Right lobe of liver (tissue), 6 donors: Measurements from ENCODE around the gene CRIM1. TPM values are rescaled to one million over a fixed set of nuclear protein-coding genes. Genes with fewer than 3 reads are reported as not detected.

Source experiments
- ATAC-seq, 4 donors: fragments of 200-7000 bp; cut with Tn5 transposase; one replicate each; pipeline ENCODE4 v1.9.1; 2020; ENCODE audit warnings: mild to moderate bottlenecking in 4 of 4, moderate library complexity in 4 of 4
- DNase-seq, 3 donors: peaks; one replicate each; pipeline ENCODE4 v3.0.0-alpha.2; 2020
- H3K27ac ChIP-seq, 3 donors: fragments of 200-600 bp; one replicate each; pipeline ENCODE4 v1.8.0; 2022
- H3K27me3 ChIP-seq, 2 donors: fragments of 200-600 bp; one replicate each; pipeline ENCODE4 v1.8.0; 2022
- H3K36me3 ChIP-seq, 4 donors: fragments of 200-600 bp; sonication (generic) in 1 of 4; one replicate each; pipeline versions ENCODE4 v1.5.1 to v1.8.0; 2017 to 2022; ENCODE audit warnings: control low read depth in 1 of 4
- H3K4me1 ChIP-seq, 4 donors: fragments of 200-600 bp; sonication (generic) in 1 of 4; one replicate each; pipeline versions ENCODE4 v1.5.1 to v1.8.0; 2017 to 2022; ENCODE audit warnings: control low read depth in 1 of 4
- H3K4me3 ChIP-seq, 3 donors: fragments of 200-600 bp; one replicate each; pipeline ENCODE4 v1.8.0; 2022
- H3K9me3 ChIP-seq, 4 donors: fragments of 200-600 bp; sonication (generic) in 1 of 4; one replicate each; pipeline versions ENCODE4 v1.5.1 to v1.8.0; 2017 to 2022; ENCODE audit warnings: control low read depth in 1 of 4
- CTCF ChIP-seq, 4 donors: fragments of 200-600 bp in 3 of 4; fragments of 450-650 bp in 1 of 4; IDR thresholded peaks; one replicate each; pipeline versions ENCODE4 v1.5.1 to v1.8.0; 2016 to 2022; ENCODE audit warnings: antibody characterized with exemption in 4 of 4, mild to moderate bottlenecking in 2 of 4
- POLR2A ChIP-seq: fragments of 450-650 bp; IDR thresholded peaks from one replicate; pipeline ENCODE4 v1.6.1; 2017; ENCODE audit warnings: antibody characterized with exemption, mild to moderate bottlenecking
- WGBS: methylation state at CpG from one replicate; pipeline ENCODE4 v1.1.6; 2018; ENCODE audit warnings: low coverage, low lambda C conversion rate; ENCODE audit not compliant: insufficient coverage; ENCODE audit errors: missing lambda C conversion rate; 5-methylcytosine and 5-hydroxymethylcytosine counted together
- intact Hi-C, 2 donors: fragments of 100-400 bp; cut with DNase I; formaldehyde crosslinking; loops; one replicate each; pipeline versions ENCODE4 v1.11.2 to v1.14.1; 2022
- total RNA-seq, 6 experiments: library from RNA; depleted of rRNA in 2 of 6; stranded (reverse); fragments of >200 nt in 2 of 6; fragmentation: NEBNext Ultra II Directional in 3 of 6; extraction: Animal tissue kit (Norgen Biotek cat#: 25700) in 3 of 6; gene quantifications; one replicate each; pipeline versions ENCODE4 v1.1.0 to v1.2.4, GENCODE V29; 2016 to 2023
- donor health status: DM: no; HTN: yes; CAD: no.
- donor health status: DM: no; HTN: no; CAD: no.
- donor health status: DM: no; HTN: no; CAD: no.
- donor health status: DM: no; HTN: yes; CAD: no.
- donor health status: DM: no; HTN: yes; CAD: no.

Gene CRIM1
- total RNA-seq, 6 experiments from 2014 or later: 4.2 to 30.5 (median 16.7) TPM

- TF ChIP-seq POLR2A (no peak), CTCF (IDR thresholded peaks at IDR 0.05) (no peak)
- DNase-seq: no peak
- peaks cover 0 to 12% (median 2%) of the 10 kb centered on the region in 4 donors for H3K4me1 ChIP-seq
- H3K27ac ChIP-seq: no peak overlapping the region
- H3K36me3 ChIP-seq: peaks cover 0 to 21% (median 9%) of the 10 kb centered on the region in 4 donors
- intact Hi-C loops: no loop called here
- ATAC-seq: peak in 1 of 4 donors; percentile 50
- H3K9me3 ChIP-seq: no peaks in the 10 kb centered on the region
- 75% methylated on average over 10 of the region's 10 CpGs for WGBS
- no peak overlapping the region for H3K4me3 ChIP-seq
- no peaks in the 10 kb centered on the region for H3K27me3 ChIP-seq
Measured at GRCh38 chr2:36578343-36579296, 223.0 kb downstream of the CRIM1 start.

- Histone ChIP-seq H3K36me3 (peaks cover 0 to 21% (median 9%) of the 10 kb centered on the region in 4 donors), H3K27ac (no peak overlapping the region), H3K4me3 (no peak overlapping the region), H3K9me3 (no peaks in the 10 kb centered on the region), H3K4me1 (peaks cover 0 to 12% (median 2%) of the 10 kb centered on the region in 4 donors), H3K27me3 (no peaks in the 10 kb centered on the region)
- ATAC-seq: no peak
- intact Hi-C loops: no loop called here
- DNase-seq: no peak
- TF ChIP-seq POLR2A: no peak
- no peak for TF ChIP-seq CTCF (IDR thresholded peaks at IDR 0.05)
Measured at GRCh38 chr2:36579297-36579664, 223.7 kb downstream of the CRIM1 start.

GRCh38 chr2:36582538-36582937 is 227.0 kb downstream of the CRIM1 start:
- Histone ChIP-seq H3K9me3 (no peaks in the 10 kb centered on the region), H3K36me3 (peaks cover 0 to 19% (median 5%) of the 10 kb centered on the region in 4 donors), H3K4me1 (peaks cover 0 to under 1% (median 0%) of the 10 kb centered on the region in 4 donors), H3K4me3 (no peak overlapping the region), H3K27ac (no peak overlapping the region), H3K27me3 (no peaks in the 10 kb centered on the region)
- WGBS: 85% methylated on average over 5 of the region's 5 CpGs
- intact Hi-C loops: no loop called here
- DNase-seq: no peak
- TF ChIP-seq POLR2A: no peak
- TF ChIP-seq CTCF (IDR thresholded peaks at IDR 0.05): no peak
- ATAC-seq: no peak

- Histone ChIP-seq H3K4me3 (no peak overlapping the region), H3K27me3 (no peaks in the 10 kb centered on the region), H3K27ac (no peak overlapping the region), H3K36me3 (peaks cover 0 to 15% (median 3%) of the 10 kb centered on the region in 4 donors), H3K4me1 (no peaks in the 10 kb centered on the region), H3K9me3 (no peaks in the 10 kb centered on the region)
- intact Hi-C loops: no loop called here
- no peak for TF ChIP-seq POLR2A
- TF ChIP-seq CTCF (IDR thresholded peaks at IDR 0.05): no peak
- ATAC-seq (no peak), DNase-seq (no peak)
- 68% methylated on average over 3 of the region's 3 CpGs for WGBS
Measured at GRCh38 chr2:36582951-36583350, 227.4 kb downstream of the CRIM1 start.
